Measurements from ENCODE around the gene TMEM131.

Gene TMEM131

DNA sequence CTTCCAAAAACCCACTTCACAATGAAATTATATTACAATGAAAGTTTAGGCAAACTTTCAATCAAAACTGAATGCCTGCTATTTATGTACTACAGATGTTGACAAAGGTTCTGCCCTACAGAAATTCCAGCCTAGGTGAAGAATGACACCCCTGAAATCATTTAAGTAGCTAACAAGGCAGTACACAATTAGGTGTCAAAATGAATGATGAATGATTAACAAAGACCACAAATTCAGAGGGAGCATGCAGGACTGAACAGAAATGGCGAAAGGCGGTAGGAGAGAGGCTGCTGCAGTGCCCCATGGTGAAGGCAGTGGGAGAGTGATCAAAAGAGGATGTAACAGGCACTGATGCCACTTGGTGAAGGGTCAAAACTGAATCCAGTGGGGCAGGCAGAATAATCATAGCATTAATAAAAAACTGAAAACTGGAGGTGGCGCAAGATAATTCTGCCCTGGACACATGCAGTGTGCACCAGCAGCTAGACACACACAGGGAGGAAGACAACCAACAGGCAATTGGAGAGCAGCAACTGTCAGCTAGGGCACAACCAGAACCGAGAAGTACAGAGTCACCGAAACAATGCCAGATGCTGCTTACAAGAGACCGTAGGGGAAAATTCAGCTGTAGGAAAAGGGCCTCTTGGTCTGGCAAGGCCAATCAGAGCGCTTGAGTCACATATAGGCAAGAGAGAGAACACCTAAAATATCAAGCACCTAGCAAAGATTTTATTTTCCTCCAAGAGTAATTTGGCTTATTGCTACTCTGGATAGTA, 4.5 kb downstream of the TMEM131 start:
- H3K27me3 Mint-ChIP-seq (ENCODE audit: low read depth, poor library complexity), result no peaks in the 10 kb centered on the region
- TF ChIP-seq, protein P1, sequence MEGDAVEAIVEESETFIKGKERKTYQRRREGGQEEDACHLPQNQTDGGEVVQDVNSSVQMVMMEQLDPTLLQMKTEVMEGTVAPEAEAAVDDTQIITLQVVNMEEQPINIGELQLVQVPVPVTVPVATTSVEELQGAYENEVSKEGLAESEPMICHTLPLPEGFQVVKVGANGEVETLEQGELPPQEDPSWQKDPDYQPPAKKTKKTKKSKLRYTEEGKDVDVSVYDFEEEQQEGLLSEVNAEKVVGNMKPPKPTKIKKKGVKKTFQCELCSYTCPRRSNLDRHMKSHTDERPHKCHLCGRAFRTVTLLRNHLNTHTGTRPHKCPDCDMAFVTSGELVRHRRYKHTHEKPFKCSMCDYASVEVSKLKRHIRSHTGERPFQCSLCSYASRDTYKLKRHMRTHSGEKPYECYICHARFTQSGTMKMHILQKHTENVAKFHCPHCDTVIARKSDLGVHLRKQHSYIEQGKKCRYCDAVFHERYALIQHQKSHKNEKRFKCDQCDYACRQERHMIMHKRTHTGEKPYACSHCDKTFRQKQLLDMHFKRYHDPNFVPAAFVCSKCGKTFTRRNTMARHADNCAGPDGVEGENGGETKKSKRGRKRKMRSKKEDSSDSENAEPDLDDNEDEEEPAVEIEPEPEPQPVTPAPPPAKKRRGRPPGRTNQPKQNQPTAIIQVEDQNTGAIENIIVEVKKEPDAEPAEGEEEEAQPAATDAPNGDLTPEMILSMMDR (IDR thresholded peaks at IDR 0.05), result no peak
- H3K9me3 Mint-ChIP-seq, result peaks cover 37% of the 10 kb centered on the region
- DNase-seq, result no peak
- peaks cover 29% of the 10 kb centered on the region for H3K4me1 Mint-ChIP-seq
- peaks cover 51% of the 10 kb centered on the region for H3K36me3 Mint-ChIP-seq (ENCODE audit: low read depth)
- no peak overlapping the region for H3K4me3 Mint-ChIP-seq
- H3K27ac Mint-ChIP-seq, result no peak overlapping the region

DNA sequence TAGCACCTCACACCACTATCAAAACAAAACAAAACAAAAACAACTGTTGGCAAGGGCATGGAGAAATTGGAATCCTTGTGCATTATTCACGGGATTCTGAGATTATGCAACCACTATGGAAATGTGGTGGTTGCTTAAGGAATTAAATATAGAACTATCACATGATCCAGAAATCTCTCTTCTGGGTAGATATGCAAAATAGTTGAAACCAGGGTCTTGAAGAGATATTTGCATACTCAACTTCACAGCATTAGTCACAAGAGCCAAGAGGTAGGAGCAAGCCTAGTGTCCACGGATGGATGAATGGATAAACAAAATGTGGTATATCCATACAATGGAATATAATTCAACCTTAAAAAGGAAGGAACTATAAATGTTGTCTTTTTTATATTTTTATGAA, 7.0 kb downstream of the TMEM131 start:
- TF ChIP-seq, protein P1 (IDR thresholded peaks at IDR 0.05), result no peak
- Mint-ChIP-seq H3K27me3 (ENCODE audit: low read depth, poor library complexity) (no peaks in the 10 kb centered on the region), H3K4me1 (peaks cover 21% of the 10 kb centered on the region), H3K4me3 (no peak overlapping the region), H3K9me3 (peaks cover 47% of the 10 kb centered on the region), H3K36me3 (ENCODE audit: low read depth) (peaks cover 67% of the 10 kb centered on the region), H3K27ac (no peak overlapping the region)
- no peak for DNase-seq

- no peak overlapping the region for H3K4me3 Mint-ChIP-seq
- peaks cover 6% of the 10 kb centered on the region for H3K4me1 Mint-ChIP-seq
- H3K9me3 Mint-ChIP-seq, result peaks cover 60% of the 10 kb centered on the region
- H3K36me3 Mint-ChIP-seq (ENCODE audit: low read depth), result peaks cover 85% of the 10 kb centered on the region
- no peak for DNase-seq
- H3K27ac Mint-ChIP-seq, result no peak overlapping the region
- TF ChIP-seq, protein P1 (IDR thresholded peaks at IDR 0.05), result no peak
- no peaks in the 10 kb centered on the region for H3K27me3 Mint-ChIP-seq (ENCODE audit: low read depth, poor library complexity)
These were observed 9.8 kb downstream of the TMEM131 start for GRCh38 chr2:97985998-97986397.

GRCh38 chr2:97983698-97984097, 12.1 kb downstream of the TMEM131 start:
- H3K36me3 Mint-ChIP-seq (ENCODE audit: low read depth), result peaks cover 87% of the 10 kb centered on the region
- DNase-seq, result no peak
- TF ChIP-seq, protein P1 (IDR thresholded peaks at IDR 0.05), result no peak
- no peaks in the 10 kb centered on the region for H3K27me3 Mint-ChIP-seq (ENCODE audit: low read depth, poor library complexity)
- H3K9me3 Mint-ChIP-seq, result peaks cover 70% of the 10 kb centered on the region
- H3K27ac Mint-ChIP-seq, result peak overlapping the region; percentile 62
- peaks cover 5% of the 10 kb centered on the region for H3K4me1 Mint-ChIP-seq
- H3K4me3 Mint-ChIP-seq, result no peak overlapping the region

- Mint-ChIP-seq H3K27ac (no peak overlapping the region), H3K4me1 (peaks cover 5% of the 10 kb centered on the region), H3K27me3 (ENCODE audit: low read depth, poor library complexity) (no peaks in the 10 kb centered on the region), H3K36me3 (ENCODE audit: low read depth) (peaks cover 87% of the 10 kb centered on the region), H3K4me3 (no peak overlapping the region), H3K9me3 (peaks cover 70% of the 10 kb centered on the region)
- no peak for DNase-seq
- TF ChIP-seq, protein P1 (IDR thresholded peaks at IDR 0.05), result no peak
These were observed 12.6 kb downstream of the TMEM131 start for GRCh38 chr2:97983134-97983533.

GRCh38 chr2:97982621-97983020, 13.1 kb downstream of the TMEM131 start:
- H3K4me3 Mint-ChIP-seq, result no peak overlapping the region
- no peak overlapping the region for H3K27ac Mint-ChIP-seq
- no peaks in the 10 kb centered on the region for H3K27me3 Mint-ChIP-seq (ENCODE audit: low read depth, poor library complexity)
- H3K4me1 Mint-ChIP-seq, result peaks cover 5% of the 10 kb centered on the region
- peaks cover 70% of the 10 kb centered on the region for H3K9me3 Mint-ChIP-seq
- peaks cover 85% of the 10 kb centered on the region for H3K36me3 Mint-ChIP-seq (ENCODE audit: low read depth)
- TF ChIP-seq, protein P1 (IDR thresholded peaks at IDR 0.05), result no peak
- no peak for DNase-seq

Measured in nephron progenitor cell (in vitro differentiated cells).